BLaER1 (cell line): ENCODE results near the gene MEIS2.

Experiments
- H3K27ac ChIP-seq: shearing (Covaris generic); formaldehyde crosslinking; 2 replicates; pipeline ENCODE4 v1.8.1; 2022
- H3K27me3 ChIP-seq: shearing (Covaris generic); formaldehyde crosslinking; 2 replicates; pipeline ENCODE4 v1.8.1; 2022
- H3K36me3 ChIP-seq: shearing (Covaris generic); formaldehyde crosslinking; 2 replicates; pipeline ENCODE4 v1.8.1; 2022
- H3K4me1 ChIP-seq: shearing (Covaris generic); formaldehyde crosslinking; 2 replicates; pipeline ENCODE4 v1.8.1; 2022
- H3K4me2 ChIP-seq: shearing (Covaris generic); formaldehyde crosslinking; 2 replicates; pipeline ENCODE4 v1.8.1; 2022
- H3K4me3 ChIP-seq: shearing (Covaris generic); formaldehyde crosslinking; 2 replicates; pipeline ENCODE4 v1.8.1; 2022
- H3K9ac ChIP-seq: shearing (Covaris generic); formaldehyde crosslinking; 2 replicates; pipeline ENCODE4 v1.8.1; 2022
- H3K9me3 ChIP-seq: shearing (Covaris generic); formaldehyde crosslinking; 2 replicates; pipeline ENCODE4 v1.8.1; 2022
- H4K20me1 ChIP-seq: shearing (Covaris generic); formaldehyde crosslinking; 2 replicates; pipeline ENCODE4 v1.8.1; 2022
- Cebpa-rat ChIP-seq: shearing (Covaris generic); IDR thresholded peaks from 2 replicates; pipeline ENCODE4 v1.8.1; 2022

The MEIS2 gene

GRCh38 chr15:36885771-36886170 lies 214.6 kb downstream of the MEIS2 start:
- Histone ChIP-seq H3K9ac (no peak overlapping the region), H4K20me1 (no peaks in the 10 kb centered on the region), H3K27me3 (peaks cover 31% of the 10 kb centered on the region), H3K9me3 (peaks cover 25% of the 10 kb centered on the region), H3K36me3 (no peaks in the 10 kb centered on the region), H3K4me3 (no peak overlapping the region), H3K4me1 (no peaks in the 10 kb centered on the region), H3K4me2 (no peak overlapping the region), H3K27ac (no peak overlapping the region)
- no peak for TF ChIP-seq Cebpa-rat

GRCh38 chr15:36884936-36885635 lies 215.3 kb downstream of the MEIS2 start:
- H3K4me2 ChIP-seq: no peak overlapping the region
- H3K27me3 ChIP-seq: peaks cover 31% of the 10 kb centered on the region
- no peak overlapping the region for H3K4me3 ChIP-seq
- H3K4me1 ChIP-seq: no peaks in the 10 kb centered on the region
- H3K36me3 ChIP-seq: no peaks in the 10 kb centered on the region
- H3K9ac ChIP-seq: no peak overlapping the region
- no peak overlapping the region for H3K27ac ChIP-seq
- no peak for TF ChIP-seq Cebpa-rat
- H4K20me1 ChIP-seq: no peaks in the 10 kb centered on the region
- H3K9me3 ChIP-seq: peaks cover 31% of the 10 kb centered on the region

- Histone ChIP-seq H3K27ac (no peak overlapping the region), H3K36me3 (no peaks in the 10 kb centered on the region), H4K20me1 (no peaks in the 10 kb centered on the region), H3K27me3 (peaks cover 32% of the 10 kb centered on the region), H3K4me3 (no peak overlapping the region), H3K4me2 (no peak overlapping the region), H3K4me1 (no peaks in the 10 kb centered on the region), H3K9ac (no peak overlapping the region), H3K9me3 (peaks cover 32% of the 10 kb centered on the region)
- TF ChIP-seq Cebpa-rat: no peak
Measured at GRCh38 chr15:36884518-36884875, 215.9 kb downstream of the MEIS2 start.

GRCh38 chr15:36883713-36884517 lies 216.4 kb downstream of the MEIS2 start:
- Histone ChIP-seq H4K20me1 (no peaks in the 10 kb centered on the region), H3K27ac (no peak overlapping the region), H3K4me3 (no peak overlapping the region), H3K9me3 (peaks cover 33% of the 10 kb centered on the region), H3K4me2 (no peak overlapping the region), H3K36me3 (no peaks in the 10 kb centered on the region), H3K27me3 (peaks cover 37% of the 10 kb centered on the region), H3K4me1 (no peaks in the 10 kb centered on the region), H3K9ac (no peak overlapping the region)
- TF ChIP-seq Cebpa-rat: no peak

- Histone ChIP-seq H3K27ac (no peak overlapping the region), H3K36me3 (no peaks in the 10 kb centered on the region), H3K9ac (no peak overlapping the region), H4K20me1 (no peaks in the 10 kb centered on the region), H3K4me2 (no peak overlapping the region), H3K4me3 (no peak overlapping the region), H3K4me1 (no peaks in the 10 kb centered on the region), H3K9me3 (peaks cover 27% of the 10 kb centered on the region), H3K27me3 (peaks cover 40% of the 10 kb centered on the region)
- TF ChIP-seq Cebpa-rat: no peak
Measured at GRCh38 chr15:36882487-36883131, 217.7 kb downstream of the MEIS2 start.

GRCh38 chr15:36882056-36882455 lies 218.3 kb downstream of the MEIS2 start:
- Histone ChIP-seq H3K9ac (no peak overlapping the region), H3K27ac (no peak overlapping the region), H3K4me3 (no peak overlapping the region), H3K4me1 (no peaks in the 10 kb centered on the region), H3K36me3 (no peaks in the 10 kb centered on the region), H3K9me3 (peaks cover 22% of the 10 kb centered on the region), H3K4me2 (no peak overlapping the region), H4K20me1 (no peaks in the 10 kb centered on the region), H3K27me3 (peaks cover 39% of the 10 kb centered on the region)
- no peak for TF ChIP-seq Cebpa-rat

GRCh38 chr15:36881516-36881915 lies 218.8 kb downstream of the MEIS2 start:
- H3K4me1 ChIP-seq: no peaks in the 10 kb centered on the region
- H3K9ac ChIP-seq: no peak overlapping the region
- H3K27ac ChIP-seq: no peak overlapping the region
- no peak overlapping the region for H3K4me3 ChIP-seq
- H3K27me3 ChIP-seq: peaks cover 38% of the 10 kb centered on the region
- H4K20me1 ChIP-seq: no peaks in the 10 kb centered on the region
- H3K9me3 ChIP-seq: peaks cover 21% of the 10 kb centered on the region
- TF ChIP-seq Cebpa-rat: no peak
- no peak overlapping the region for H3K4me2 ChIP-seq
- H3K36me3 ChIP-seq: no peaks in the 10 kb centered on the region

- Histone ChIP-seq H3K9ac (no peak overlapping the region), H3K27ac (no peak overlapping the region), H4K20me1 (no peaks in the 10 kb centered on the region), H3K36me3 (no peaks in the 10 kb centered on the region), H3K27me3 (peaks cover 33% of the 10 kb centered on the region), H3K4me2 (no peak overlapping the region), H3K4me3 (no peak overlapping the region), H3K9me3 (peaks cover 21% of the 10 kb centered on the region), H3K4me1 (no peaks in the 10 kb centered on the region)
- no peak for TF ChIP-seq Cebpa-rat
Measured at GRCh38 chr15:36880913-36881460, 219.4 kb downstream of the MEIS2 start.

GRCh38 chr15:36880224-36880912 lies 220.0 kb downstream of the MEIS2 start:
- Histone ChIP-seq H3K27me3 (peaks cover 29% of the 10 kb centered on the region), H4K20me1 (no peaks in the 10 kb centered on the region), H3K4me2 (no peak overlapping the region), H3K9ac (no peak overlapping the region), H3K9me3 (peaks cover 21% of the 10 kb centered on the region), H3K4me3 (no peak overlapping the region), H3K36me3 (no peaks in the 10 kb centered on the region), H3K4me1 (no peaks in the 10 kb centered on the region), H3K27ac (no peak overlapping the region)
- no peak for TF ChIP-seq Cebpa-rat
